ENCODE measurements around the gene PITPNM2. TPM values are rescaled to one million over a fixed set of nuclear protein-coding genes. Genes with fewer than 3 reads are reported as not detected.

The PITPNM2 gene
- total and polyA plus RNA-seq, 2 of the 8 experiments (the other 6 are each of a cell fraction or from before 2014, with no cell fraction given) = 0.59 to 3.4 TPM

DNA sequence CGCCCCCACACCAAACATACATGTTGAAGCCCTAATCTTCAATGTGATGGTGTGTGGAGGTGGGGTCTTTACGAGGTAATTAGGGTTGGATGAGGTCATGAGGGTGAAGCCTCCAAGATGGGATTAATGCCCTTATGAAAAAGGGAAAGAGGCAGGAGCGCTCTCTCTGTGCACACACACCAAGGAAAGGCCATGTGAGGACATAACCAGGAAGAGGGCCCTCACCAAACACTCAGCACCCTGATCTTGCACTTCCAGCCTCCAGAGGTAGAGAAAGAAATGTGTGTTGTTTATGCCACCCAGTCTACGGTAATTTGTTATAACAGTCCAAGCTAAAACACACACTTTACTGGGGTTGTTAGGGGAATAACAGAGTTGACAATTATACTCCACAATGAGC lies 14.6 kb upstream of the PITPNM2 start:
- no peak overlapping the region for H3K56ac ChIP-seq (replicated peaks; ENCODE audit: insufficient read length, low read depth, low read length)
- CTCF ChIA-PET (ENCODE audit: partially characterized antibody) = interaction anchor here (0.8 to 1.8 kb wide), 3 partner anchors 53 to 123 kb away, joined by 3 to 4 read pairs (median 3); no protein-coding TSS in a partner anchor
- no peak overlapping the region for H3K23ac ChIP-seq (ENCODE audit: insufficient read length)
- no peak overlapping the region for H2BK12ac ChIP-seq (ENCODE audit: low read depth, low read length)
- POLR2A ChIA-PET (ENCODE audit: partially characterized antibody) = interaction anchor here (0.9 kb wide), 1 partner anchor 10 kb away, joined by 3 read pairs; no protein-coding TSS in a partner anchor
- no peak overlapping the region for H2BK15ac ChIP-seq (ENCODE audit: low read length)
- H3K79me2 ChIP-seq (ENCODE audit: control insufficient read depth in 1 of 2, insufficient read depth in 2 of 2, low read length in 2 of 2) = no peaks in the 10 kb centered on the region
- FAIRE-seq (no peak), DNase-seq (ENCODE audit: low read depth in 1 of 2, low spot score in 2 of 2) (no peak)
- no peak overlapping the region for H3K18ac ChIP-seq (ENCODE audit: extremely low read depth, low read length)
- H3K4me2 ChIP-seq (ENCODE audit: insufficient read depth in 1 of 2, low read depth in 2 of 2, low read length in 2 of 2) = no peak overlapping the region
- no peak overlapping the region for H3K4ac ChIP-seq (replicated peaks; ENCODE audit: insufficient read length, low read depth, low read length)
- no peak overlapping the region for H2AK5ac ChIP-seq (ENCODE audit: low read depth, low read length)
- H3K4me3 ChIP-seq (ENCODE audit: extremely low read depth in 1 of 4, insufficient read depth in 2 of 4, low read depth in 3 of 4, low read length in 4 of 4) = no peak overlapping the region
- 95% methylated on average over 4 of the region's 4 CpGs; no CpG with 5 or more reads in 1 of the 2 experiments for WGBS, 2 experiments (ENCODE audit: extremely low coverage in 1 of 2, insufficient coverage in 1 of 2, insufficient read length in 1 of 2, insufficient replicate concordance in 2 of 2, low coverage in 1 of 2, low lambda C conversion rate in 2 of 2, missing lambda C conversion rate in 1 of 2)
- H3K4me1 ChIP-seq (replicated peaks in 1 of 4; ENCODE audit: control insufficient read depth in 3 of 4, insufficient read depth in 4 of 4, low read length in 3 of 4) = peaks cover 0 to 3% (median 0%) of the 10 kb centered on the region in 4 experiments; a peak in 1 of 7 replicates
- H4K91ac ChIP-seq (replicated peaks; ENCODE audit: insufficient read length, low read length) = no peak overlapping the region
- H3K23me2 ChIP-seq (ENCODE audit: low read depth, low read length) = no peaks in the 10 kb centered on the region; the same call in 1 of the 2 replicates
- H2BK120ac ChIP-seq (replicated peaks; ENCODE audit: low read depth, low read length) = no peak overlapping the region
- TF ChIP-seq ASH2L (IDR thresholded peaks at IDR 0.05; ENCODE audit: low read length) (no peak), SP4 (IDR thresholded peaks at IDR 0.05; ENCODE audit: low read length) (no peak), POLR2AphosphoS5 (IDR thresholded peaks at IDR 0.05; ENCODE audit: low read depth, low read length) (no peak), KDM4A (IDR thresholded peaks at IDR 0.05; ENCODE audit: low read depth, low read length, severe bottlenecking) (no peak), BRCA1 (IDR thresholded peaks at IDR 0.05; ENCODE audit: low read depth, low read length) (no peak), CEBPB (IDR thresholded peaks at IDR 0.05; ENCODE audit: low read depth, low read length) (no peak), PHF8 (conservative IDR thresholded peaks at IDR 0.05; ENCODE audit: low read depth, low read length) (no peak), FOSL1 (IDR thresholded peaks at IDR 0.05; ENCODE audit: insufficient read depth, low read depth, low read length) (no peak), TAF7 (optimal IDR thresholded peaks at IDR 0.05; ENCODE audit: borderline replicate concordance, low read depth, low read length) (no peak), SUZ12 (IDR thresholded peaks at IDR 0.05; ENCODE audit: low read length) (no peak), YY1 (IDR thresholded peaks at IDR 0.05; ENCODE audit: low read depth, low read length) (no peak)
- no peaks in the 10 kb centered on the region for H3K79me1 ChIP-seq (ENCODE audit: low read depth, low read length)
- no peak overlapping the region for H4K5ac ChIP-seq (ENCODE audit: insufficient read length, low read depth, low read length)
- peaks cover 1% of the 10 kb centered on the region in 2 experiments for H4K20me1 ChIP-seq (replicated peaks in 1 of 2; ENCODE audit: control insufficient read depth in 1 of 2, insufficient read depth in 2 of 2, low read length in 2 of 2)
- H3K27me3 ChIP-seq (replicated peaks in 1 of 4; ENCODE audit: control insufficient read depth in 3 of 4, extremely low read depth in 1 of 4, insufficient read depth in 3 of 4, low read length in 3 of 4) = no peaks in the 10 kb centered on the region
- H2BK5ac ChIP-seq (ENCODE audit: low read depth, low read length) = no peak overlapping the region
- H3K36me3 ChIP-seq (ENCODE audit: control insufficient read depth in 2 of 4, insufficient read depth in 4 of 4, low read length in 3 of 4) = peaks cover 0 to 40% (median 4%) of the 10 kb centered on the region in 4 experiments; a peak in 6 of 8 replicates
- H4K8ac ChIP-seq (ENCODE audit: extremely low read depth, insufficient read depth, low read length) = no peak overlapping the region
- H3K9me3 ChIP-seq (ENCODE audit: insufficient read depth in 2 of 2, low read depth in 1 of 2, low read length in 1 of 2) = no peaks in the 10 kb centered on the region
- H2BK20ac ChIP-seq (ENCODE audit: low read length) = no peak overlapping the region
- H2AFZ ChIP-seq (ENCODE audit: low read length) = no peak overlapping the region
- no peak overlapping the region for H3K27ac ChIP-seq (ENCODE audit: low read depth, low read length)
- no peak overlapping the region for H3K14ac ChIP-seq (ENCODE audit: insufficient read length)
- H3K9ac ChIP-seq (replicated peaks in 1 of 4; ENCODE audit: extremely low read depth in 1 of 4, low read depth in 3 of 4, low read length in 3 of 4) = no peak overlapping the region

All from H1 (cell line).